ENCODE measurements around the gene DND1. TPM values are rescaled to one million over a fixed set of nuclear protein-coding genes. Genes with fewer than 3 reads are reported as not detected.
A peak's percentile ranks its signal among the peaks of the same experiment; 100 is the strongest.
"Not testable (repeated sequence)": the region's sequence is repeated elsewhere in the genome, so short reads cannot be mapped to it uniquely, and the experiment has no call there.

The DND1 gene
- polyA plus RNA-seq = not detected

DNA sequence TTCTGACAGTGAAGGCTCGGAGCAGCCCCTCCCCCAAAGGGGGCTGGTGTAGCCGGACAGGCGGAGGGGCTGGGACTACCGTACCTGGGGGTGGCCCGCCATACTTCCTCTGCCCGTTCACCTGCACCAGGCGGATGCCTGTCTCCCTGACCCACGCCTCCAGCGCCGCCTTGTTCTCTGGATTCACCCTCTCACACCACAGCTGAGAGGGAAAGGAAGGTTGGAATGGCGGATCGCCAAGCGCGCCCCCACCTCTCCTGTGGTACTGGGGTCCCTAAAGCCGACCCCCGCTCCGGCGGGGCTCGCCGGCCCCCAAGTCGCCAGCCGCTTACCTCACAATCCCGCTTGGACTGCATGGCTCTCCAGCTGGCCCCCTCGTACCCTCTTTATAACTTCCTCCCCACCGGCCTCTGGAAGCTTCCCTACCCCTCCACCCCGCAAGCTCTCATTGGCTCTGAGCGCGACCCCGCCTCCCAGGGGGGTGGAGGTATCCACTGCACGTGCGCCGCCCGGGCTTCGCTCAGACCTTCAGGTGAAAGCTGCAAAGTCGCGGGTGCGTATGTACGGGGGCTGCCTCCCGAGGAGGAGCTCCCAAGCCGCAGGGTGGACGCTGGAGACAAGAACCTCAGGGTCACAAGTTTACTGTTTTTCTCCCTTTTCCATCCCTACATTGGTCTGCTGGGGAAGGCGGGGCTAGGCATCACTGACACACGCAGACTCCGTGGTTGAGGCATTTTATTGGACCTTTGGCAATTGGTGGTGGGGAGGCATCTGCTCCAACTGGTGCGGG lies at the start of gene DND1:
Gene DND1, minus strand, starts transcription at position 390 of the 790 bp plus-strand sequence. Its CDS starts 34 bp downstream, at position 356.
- peak within 1 kb of the TSS; percentile 53 to 76 (median 58) for H3K27ac Mint-ChIP-seq
- no peak within 1 kb of the TSS for H3K4me3 Mint-ChIP-seq
- peaks cover 8% of the 10 kb centered on the region for H3K36me3 Mint-ChIP-seq

GRCh38 chr5:140721395-140721794 lies 48.0 kb upstream of the DND1 start:
- not testable (repeated sequence) for H3K27ac Mint-ChIP-seq, H3K9me3 Mint-ChIP-seq, H3K36me3 Mint-ChIP-seq, H3K27me3 Mint-ChIP-seq, H3K4me3 Mint-ChIP-seq, H3K4me1 Mint-ChIP-seq

More for the DNA sequence above, at the start of gene DND1:
- H3K4me1 Mint-ChIP-seq = peaks cover under 1 to 4% (median 1%) of the 10 kb centered on the region in 3 donors
- no peaks in the 10 kb centered on the region for H3K27me3 Mint-ChIP-seq
- no peaks in the 10 kb centered on the region for H3K9me3 Mint-ChIP-seq

GRCh38 chr5:140720738-140721137 lies 47.4 kb upstream of the DND1 start:
- H3K27me3 Mint-ChIP-seq, H3K27ac Mint-ChIP-seq, H3K36me3 Mint-ChIP-seq, H3K4me1 Mint-ChIP-seq, H3K9me3 Mint-ChIP-seq: not testable (repeated sequence)
- H3K4me3 Mint-ChIP-seq = peak overlapping the region in 2 of 4 donors; percentile 8 to 17

DNA sequence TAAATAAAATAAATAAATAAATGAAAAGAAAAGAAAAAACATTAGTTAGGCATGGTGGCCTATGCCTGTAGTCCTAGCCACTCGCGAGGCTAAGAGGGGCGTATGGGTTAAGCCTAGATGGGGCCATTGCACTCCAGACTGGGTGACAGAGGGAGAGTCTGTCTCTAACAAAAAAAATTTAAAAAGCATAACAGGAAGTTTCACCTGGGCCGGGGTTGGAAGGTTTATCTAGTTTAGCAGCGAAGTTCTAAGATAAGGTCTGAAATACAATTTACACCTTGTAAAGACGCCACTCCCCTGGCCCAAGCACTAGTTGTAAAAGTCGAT lies 44.9 kb upstream of the DND1 start:
- Mint-ChIP-seq H3K4me1 (no peaks in the 10 kb centered on the region), H3K27ac (no peak overlapping the region), H3K36me3 (no peaks in the 10 kb centered on the region), H3K9me3 (no peaks in the 10 kb centered on the region), H3K4me3 (no peak overlapping the region), H3K27me3 (no peaks in the 10 kb centered on the region)

- not testable (repeated sequence) for H3K27me3 Mint-ChIP-seq, H3K4me1 Mint-ChIP-seq, H3K36me3 Mint-ChIP-seq, H3K4me3 Mint-ChIP-seq, H3K9me3 Mint-ChIP-seq, H3K27ac Mint-ChIP-seq
These were observed 42.9 kb upstream of the DND1 start for GRCh38 chr5:140716238-140716637.

DNA sequence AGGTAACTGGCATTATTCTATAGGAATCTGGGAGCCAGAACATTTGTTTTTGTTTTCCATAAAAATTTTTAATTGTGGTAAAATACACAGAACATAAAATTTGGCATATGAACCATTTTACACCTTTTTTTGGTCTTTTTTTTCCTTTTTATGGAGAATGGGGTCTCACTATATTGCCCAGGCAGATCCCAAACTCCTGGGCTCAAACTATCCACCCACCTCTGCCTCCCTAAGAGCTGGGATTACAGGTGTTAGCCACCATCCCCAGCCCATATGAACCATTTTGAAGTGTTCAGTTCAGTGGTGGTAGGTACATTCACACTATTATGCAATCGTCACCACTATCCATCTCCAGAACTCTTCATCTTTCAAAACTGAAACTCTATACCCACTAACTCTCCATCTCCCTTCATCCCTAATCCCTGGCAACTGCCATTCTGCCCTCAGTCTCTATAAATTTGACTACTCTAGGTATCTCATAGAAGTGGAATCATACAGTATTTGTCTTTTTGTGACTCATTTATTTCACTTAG lies 40.3 kb upstream of the DND1 start:
- peak overlapping the region in 1 of 3 donors; percentile 55 for H3K27ac Mint-ChIP-seq
- no peaks in the 10 kb centered on the region for H3K9me3 Mint-ChIP-seq
- no peaks in the 10 kb centered on the region for H3K27me3 Mint-ChIP-seq
- H3K36me3 Mint-ChIP-seq = no peaks in the 10 kb centered on the region
- peaks cover 11 to 22% (median 12%) of the 10 kb centered on the region in 3 donors for H3K4me1 Mint-ChIP-seq
- peak overlapping the region in 1 of 4 donors; percentile 25 for H3K4me3 Mint-ChIP-seq

- peaks cover 11 to 22% (median 12%) of the 10 kb centered on the region in 3 donors for H3K4me1 Mint-ChIP-seq
- H3K27me3 Mint-ChIP-seq = no peaks in the 10 kb centered on the region
- peak overlapping the region; percentile 99 for H3K4me3 Mint-ChIP-seq
- no peaks in the 10 kb centered on the region for H3K9me3 Mint-ChIP-seq
- peak overlapping the region; percentile 99 to 100 (median 99) for H3K27ac Mint-ChIP-seq
- no peaks in the 10 kb centered on the region for H3K36me3 Mint-ChIP-seq
These were observed 38.4 kb upstream of the DND1 start for GRCh38 chr5:140711794-140712193.

- H3K9me3 Mint-ChIP-seq = no peaks in the 10 kb centered on the region
- peaks cover under 1% of the 10 kb centered on the region for H3K36me3 Mint-ChIP-seq
- peak overlapping the region; percentile 99 to 100 (median 99) for H3K27ac Mint-ChIP-seq
- peak overlapping the region; percentile 99 for H3K4me3 Mint-ChIP-seq
- no peaks in the 10 kb centered on the region for H3K27me3 Mint-ChIP-seq
- H3K4me1 Mint-ChIP-seq = peaks cover 12 to 22% (median 13%) of the 10 kb centered on the region in 3 donors
These were observed 37.6 kb upstream of the DND1 start for GRCh38 chr5:140710899-140711552.

DNA sequence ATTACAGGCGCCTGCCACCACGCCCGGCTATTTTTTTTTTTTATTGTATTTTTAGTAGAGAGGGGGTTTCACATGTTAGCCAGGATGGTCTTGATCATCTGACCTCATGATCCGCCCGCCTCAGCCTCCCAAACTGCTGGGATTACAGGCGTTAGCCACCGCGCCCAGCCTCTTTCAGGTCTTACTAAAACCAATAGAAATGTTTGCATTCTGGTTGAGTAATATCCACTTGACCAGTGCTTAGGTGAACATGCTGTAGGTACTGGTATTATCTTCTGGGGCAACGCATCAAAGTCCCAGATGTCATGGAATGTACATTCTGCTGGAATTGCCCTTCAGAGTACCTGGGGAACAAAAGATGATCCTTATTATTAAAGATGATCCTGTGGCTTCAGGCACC lies 35.4 kb upstream of the DND1 start:
- peak overlapping the region in 1 of 4 donors; percentile 87 for H3K4me3 Mint-ChIP-seq
- not testable (repeated sequence) for H3K27me3 Mint-ChIP-seq, H3K36me3 Mint-ChIP-seq, H3K9me3 Mint-ChIP-seq
- H3K4me1 Mint-ChIP-seq = peaks cover 12 to 22% (median 15%) of the 10 kb centered on the region in 3 donors
- H3K27ac Mint-ChIP-seq = peak overlapping the region in 1 of 3 donors; percentile 100

GRCh38 chr5:140707812-140708211 lies 34.4 kb upstream of the DND1 start:
- Mint-ChIP-seq H3K36me3 (peaks cover 4% of the 10 kb centered on the region), H3K4me3 (peak overlapping the region in 2 of 4 donors; percentile 18 to 51), H3K27me3 (no peaks in the 10 kb centered on the region), H3K9me3 (no peaks in the 10 kb centered on the region), H3K4me1 (peaks cover 10 to 22% (median 18%) of the 10 kb centered on the region in 3 donors), H3K27ac (peak overlapping the region in 2 of 3 donors; percentile 23 to 39)

DNA sequence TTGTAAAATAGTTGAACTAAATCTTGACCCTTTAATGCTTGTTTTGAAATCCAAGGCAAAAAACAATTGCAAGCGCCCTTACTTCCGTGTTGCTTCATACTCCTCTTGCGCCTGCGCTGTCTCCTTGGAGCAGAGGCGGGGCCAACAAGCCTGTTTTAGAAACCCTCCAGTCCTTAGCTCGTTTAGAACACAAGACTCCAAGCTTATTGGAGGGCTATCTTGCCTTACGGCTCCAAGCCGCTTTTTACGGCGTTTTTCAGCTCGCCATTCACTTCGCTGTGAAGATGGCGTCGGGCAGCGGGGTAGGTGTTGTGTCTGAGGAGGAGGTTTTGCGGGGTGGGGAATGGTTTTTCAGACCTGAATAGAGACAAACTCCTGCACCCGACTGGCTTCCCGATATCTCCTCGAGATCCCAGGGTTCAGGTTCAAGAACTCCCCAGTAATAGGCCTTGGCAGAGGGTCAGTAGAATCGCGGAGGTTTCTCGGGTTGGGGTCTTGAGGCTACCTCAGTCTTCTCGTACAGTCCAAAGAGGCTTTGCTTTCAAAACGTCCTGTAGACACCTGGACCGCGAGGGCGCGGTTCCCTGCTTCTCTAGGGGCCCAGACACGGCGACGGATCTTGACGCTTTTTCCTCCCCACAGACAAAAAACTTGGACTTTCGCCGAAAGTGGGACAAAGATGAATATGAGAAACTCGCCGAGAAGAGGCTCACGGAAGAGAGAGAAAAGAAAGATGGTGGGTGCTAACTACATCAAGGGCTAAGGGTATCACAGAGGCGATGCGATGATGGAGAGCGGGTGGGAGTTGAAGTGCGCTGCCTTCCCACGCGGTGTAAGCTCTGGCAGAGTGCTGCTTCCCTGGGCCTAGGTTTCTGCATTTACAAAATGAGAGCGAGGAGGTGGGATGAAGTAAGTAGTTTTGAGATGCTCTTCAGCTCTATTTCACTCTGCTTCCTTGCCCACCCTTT lies 27.1 kb upstream of the DND1 start, which contains the start of gene ZMAT2:
Gene ZMAT2, plus strand, starts transcription at position 271 of the 968 bp plus-strand sequence. Its CDS starts 14 bp downstream, at position 285.
- Mint-ChIP-seq H3K27me3 (no peaks in the 10 kb centered on the region), H3K4me1 (peaks cover 12 to 20% (median 16%) of the 10 kb centered on the region in 3 donors), H3K4me3 (peak within 1 kb of the TSS; percentile 90 to 99 (median 98)), H3K36me3 (peaks cover 10% of the 10 kb centered on the region), H3K9me3 (no peaks in the 10 kb centered on the region), H3K27ac (peak within 1 kb of the TSS; percentile 69 to 96 (median 95))

GRCh38 chr5:140696891-140697492 lies 23.6 kb upstream of the DND1 start:
- Mint-ChIP-seq H3K27ac (no peak overlapping the region), H3K36me3 (peaks cover 8% of the 10 kb centered on the region), H3K9me3 (no peaks in the 10 kb centered on the region), H3K27me3 (no peaks in the 10 kb centered on the region), H3K4me3 (peak overlapping the region in 1 of 4 donors; percentile 50), H3K4me1 (peaks cover 18 to 26% (median 22%) of the 10 kb centered on the region in 3 donors)

GRCh38 chr5:140694276-140694675 lies 20.9 kb upstream of the DND1 start:
- H3K4me1 Mint-ChIP-seq = peaks cover 22 to 27% (median 23%) of the 10 kb centered on the region in 3 donors
- H3K27ac Mint-ChIP-seq = no peak overlapping the region
- H3K27me3 Mint-ChIP-seq = no peaks in the 10 kb centered on the region
- H3K36me3 Mint-ChIP-seq = peaks cover 8% of the 10 kb centered on the region
- H3K4me3 Mint-ChIP-seq = peak overlapping the region in 1 of 4 donors; percentile 73
- H3K9me3 Mint-ChIP-seq = no peaks in the 10 kb centered on the region

All from IgD-negative memory B cell (primary cell).